Panc1 (cell line): Measurements from ENCODE around the gene PRPF18.

Experiments
- CTCF ChIP-seq: fragments of 450-650 bp; IDR thresholded peaks from 2 replicates; pipeline ENCODE4 v1.5.1; 2017; ENCODE audit warnings: mild to moderate bottlenecking
- POLR2AphosphoS5 ChIP-seq: IDR thresholded peaks from 2 replicates; pipeline ENCODE4 v1.6.1; 2012; ENCODE audit warnings: mild to moderate bottlenecking, low read depth, low read length, moderate library complexity

DNA sequence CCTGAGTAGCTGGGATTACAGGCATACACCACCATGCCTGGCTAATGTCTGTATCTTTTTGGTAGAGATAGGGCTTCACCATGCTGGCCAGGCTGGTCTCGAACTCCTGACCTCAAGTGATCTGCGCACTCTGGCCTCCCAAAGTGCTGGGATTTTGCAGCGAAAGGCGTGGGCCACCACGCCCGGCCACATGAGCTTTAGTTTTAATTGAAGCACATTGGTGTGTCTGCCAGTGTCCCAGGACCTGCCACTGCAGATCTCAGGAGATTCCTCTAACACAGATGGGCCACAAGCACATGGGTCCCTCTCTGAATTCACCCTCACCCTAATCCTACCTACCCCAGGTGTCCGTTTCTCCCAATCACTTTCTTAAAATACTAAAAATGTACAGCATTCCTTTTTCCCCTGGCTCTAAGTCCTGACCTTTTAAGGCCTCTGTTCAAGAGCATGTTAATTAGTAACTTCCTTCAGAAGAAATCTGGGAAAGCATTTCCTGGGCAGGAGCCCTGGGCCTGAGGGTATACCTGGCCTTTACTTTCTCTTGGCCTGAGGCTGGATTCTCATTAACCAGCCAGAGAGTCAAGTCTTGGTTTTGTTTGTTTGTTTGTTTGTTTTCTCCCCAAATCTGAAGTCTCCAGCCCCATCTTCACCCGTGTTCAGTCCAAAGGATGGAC lies 82.6 kb downstream of the PRPF18 start:
- no peak for TF ChIP-seq CTCF
- no peak for TF ChIP-seq POLR2AphosphoS5
